WERI-Rb-1 (cell line): Measurements from ENCODE around the gene TIGD1.

Experiments
- DNase-seq: peaks from one replicate; pipeline ENCODE4 v3.0.0-alpha.2; 2020
- H3K27ac ChIP-seq: fragments of 250-450 bp; sonication (Bioruptor Pico); 2 replicates; pipeline ENCODE4 v1.5.1; 2020; ENCODE audit warnings: mild to moderate bottlenecking, moderate library complexity
- H3K27me3 ChIP-seq: fragments of 250-450 bp; sonication (Bioruptor Pico); 2 replicates; pipeline ENCODE4 v1.5.1; 2021; ENCODE audit warnings: mild to moderate bottlenecking, low read depth, moderate library complexity; ENCODE audit not compliant: insufficient read depth, severe bottlenecking
- H3K36me3 ChIP-seq: fragments of 250-450 bp; sonication (Bioruptor Pico); 2 replicates; pipeline ENCODE4 v1.5.1; 2020; ENCODE audit warnings: mild to moderate bottlenecking, moderate library complexity
- H3K4me3 ChIP-seq: 2 replicates; pipeline ENCODE4 v1.5.1; 2011; ENCODE audit warnings: low read depth, mild to moderate bottlenecking, control low read depth, low read length
- H3K9me3 ChIP-seq: fragments of 250-450 bp; sonication (Bioruptor Pico); 2 replicates; pipeline ENCODE4 v1.5.1; 2021; ENCODE audit warnings: mild to moderate bottlenecking, moderate library complexity; ENCODE audit not compliant: severe bottlenecking
- CTCF ChIP-seq: IDR thresholded peaks from 2 replicates; pipeline ENCODE4 v1.5.1; 2011; ENCODE audit warnings: low read depth, mild to moderate bottlenecking, control low read depth, inconsistent platforms, low read length

The TIGD1 gene

DNA sequence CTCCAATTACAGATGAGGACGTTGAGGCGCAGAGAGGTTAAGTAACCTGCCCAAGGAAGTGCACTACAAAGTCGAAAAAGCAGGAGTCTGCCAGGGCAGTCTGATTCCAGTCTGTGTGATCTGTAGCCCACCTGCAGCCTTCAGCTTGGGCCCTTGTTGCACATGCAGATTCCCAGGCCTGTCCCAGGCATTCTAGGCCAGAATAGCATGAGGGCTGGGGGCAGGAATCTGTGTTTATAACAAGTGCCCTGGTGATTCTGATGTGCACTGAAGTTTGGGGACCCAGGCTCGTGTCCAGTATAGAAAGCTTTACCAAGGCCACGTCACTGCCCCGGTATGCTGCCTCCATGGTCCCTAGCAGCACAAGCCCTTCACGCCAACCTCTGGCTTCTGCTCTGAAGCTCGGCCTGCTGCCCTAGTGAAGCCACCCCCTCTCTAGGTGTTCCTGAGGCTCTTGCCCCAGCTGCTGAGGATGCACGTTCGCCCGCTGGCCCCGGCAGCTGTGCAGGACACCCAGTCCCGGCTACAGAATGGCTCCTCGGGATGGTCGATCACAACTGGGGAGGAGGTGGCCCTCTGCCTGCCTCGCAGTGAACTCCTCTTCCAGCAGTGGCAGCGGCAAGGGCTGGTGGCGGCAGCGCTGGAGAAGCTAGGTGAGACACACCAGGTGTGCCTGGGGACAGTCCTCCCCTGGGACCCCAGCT is 6.3 kb downstream of the TIGD1 start:
- Histone ChIP-seq H3K9me3 (peaks cover under 1% of the 10 kb centered on the region), H3K36me3 (peaks cover 22% of the 10 kb centered on the region), H3K4me3 (no peak overlapping the region), H3K27me3 (no peaks in the 10 kb centered on the region), H3K27ac (no peak overlapping the region)
- TF ChIP-seq CTCF, result no peak
- no peak for DNase-seq

GRCh38 chr2:232543491-232543890 is 6.9 kb downstream of the TIGD1 start:
- Histone ChIP-seq H3K27me3 (no peaks in the 10 kb centered on the region), H3K9me3 (no peaks in the 10 kb centered on the region), H3K4me3 (no peak overlapping the region), H3K36me3 (peaks cover 18% of the 10 kb centered on the region), H3K27ac (no peak overlapping the region)
- DNase-seq, result no peak
- no peak for TF ChIP-seq CTCF

DNA sequence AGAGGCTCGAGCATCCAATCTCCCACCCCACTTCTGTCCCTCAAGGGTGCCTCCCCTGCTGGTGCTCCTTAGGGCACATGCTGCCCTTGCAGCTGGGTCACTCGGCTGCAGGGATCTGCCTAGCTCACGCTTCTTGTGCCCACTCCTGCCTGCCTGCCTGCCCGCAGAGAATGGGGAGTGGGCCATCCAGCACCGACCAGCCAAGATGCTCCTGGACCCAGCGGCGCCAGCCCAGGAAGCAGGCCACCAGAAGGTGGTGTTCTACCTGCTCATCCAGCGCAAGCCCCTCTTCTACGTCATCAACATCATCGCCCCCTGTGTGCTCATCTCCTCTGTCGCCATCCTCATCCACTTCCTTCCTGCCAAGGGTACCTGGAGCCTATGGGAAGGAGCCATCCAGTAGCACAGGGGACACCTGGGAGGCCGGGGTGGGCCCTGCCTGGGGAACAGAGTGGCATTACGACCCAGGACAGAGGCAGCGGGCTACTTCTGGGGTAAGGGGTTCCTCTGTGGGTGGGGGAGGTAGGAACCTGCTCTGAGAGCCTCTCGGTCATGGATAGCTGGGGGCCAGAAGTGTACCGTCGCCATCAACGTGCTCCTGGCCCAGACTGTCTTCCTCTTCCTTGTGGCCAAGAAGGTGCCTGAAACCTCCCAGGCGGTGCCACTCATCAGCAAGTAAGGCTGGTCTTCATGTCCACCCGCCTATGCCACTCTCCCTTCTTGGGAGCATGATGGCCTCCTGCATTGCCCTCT is 7.5 kb downstream of the TIGD1 start:
- TF ChIP-seq CTCF, result no peak
- no peak for DNase-seq
- peaks cover 14% of the 10 kb centered on the region for H3K36me3 ChIP-seq
- no peak overlapping the region for H3K27ac ChIP-seq
- H3K27me3 ChIP-seq, result no peaks in the 10 kb centered on the region
- H3K4me3 ChIP-seq, result no peak overlapping the region
- no peaks in the 10 kb centered on the region for H3K9me3 ChIP-seq

GRCh38 chr2:232541961-232542714 is 8.2 kb downstream of the TIGD1 start:
- peaks cover 8% of the 10 kb centered on the region; the same call in 1 of the 2 replicates for H3K36me3 ChIP-seq
- H3K27me3 ChIP-seq, result no peaks in the 10 kb centered on the region
- TF ChIP-seq CTCF, result no peak
- DNase-seq, result no peak
- H3K4me3 ChIP-seq, result no peak overlapping the region
- no peak overlapping the region for H3K27ac ChIP-seq
- no peaks in the 10 kb centered on the region for H3K9me3 ChIP-seq

- no peak for TF ChIP-seq CTCF
- H3K4me3 ChIP-seq, result no peak overlapping the region
- peaks cover under 1% of the 10 kb centered on the region; the same call in 1 of the 2 replicates for H3K36me3 ChIP-seq
- H3K27me3 ChIP-seq, result no peaks in the 10 kb centered on the region
- no peaks in the 10 kb centered on the region for H3K9me3 ChIP-seq
- no peak for DNase-seq
- no peak overlapping the region for H3K27ac ChIP-seq
These were observed 9.0 kb downstream of the TIGD1 start for GRCh38 chr2:232541195-232541960.
